ENCODE results near the gene FABP7. TPM values are rescaled to one million over a fixed set of nuclear protein-coding genes. Genes with fewer than 3 reads are reported as not detected.

The FABP7 gene
- total RNA-seq, 1 experiment from 2014 or later, result 1.7 TPM

DNA sequence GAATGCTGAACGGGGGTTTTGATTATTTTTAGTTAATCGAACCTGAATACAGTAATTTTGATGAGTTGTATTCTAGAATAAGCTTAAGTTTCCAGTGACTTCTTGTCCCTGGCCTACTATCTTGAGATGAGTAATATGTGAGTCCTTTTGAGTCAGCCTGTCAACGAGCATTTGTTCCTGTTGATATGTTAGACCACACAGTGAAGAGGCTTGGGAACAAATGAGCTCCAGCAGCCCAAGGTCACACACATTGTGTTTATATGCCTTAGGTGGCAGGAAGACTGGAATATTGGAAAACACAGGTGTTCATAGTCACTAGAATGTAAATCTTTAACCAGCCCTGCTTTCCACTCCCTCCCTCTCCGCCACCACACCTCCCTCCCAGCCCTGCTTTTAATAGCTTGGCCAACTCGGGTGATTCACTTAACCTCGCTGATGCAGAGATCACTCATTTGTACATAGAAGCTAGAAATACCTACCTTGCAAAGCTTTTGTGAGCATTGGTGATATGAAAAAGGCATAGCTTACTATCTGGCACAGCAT, 18.7 kb downstream of the FABP7 start:
- H3K4me1 ChIP-seq, result peaks cover 55% of the 10 kb centered on the region
- no peaks in the 10 kb centered on the region for H3K27me3 ChIP-seq
- no peaks in the 10 kb centered on the region; the same call in 1 of the 2 replicates for H3K9me3 ChIP-seq (replicated peaks)
- peaks cover 4% of the 10 kb centered on the region; the same call in 1 of the 2 replicates for H3K36me3 ChIP-seq
- peak; percentile 65 to 85 for DNase-seq
- peak overlapping the region; percentile 57 for H3K27ac ChIP-seq
- H3K4me3 ChIP-seq, result no peak overlapping the region

DNA sequence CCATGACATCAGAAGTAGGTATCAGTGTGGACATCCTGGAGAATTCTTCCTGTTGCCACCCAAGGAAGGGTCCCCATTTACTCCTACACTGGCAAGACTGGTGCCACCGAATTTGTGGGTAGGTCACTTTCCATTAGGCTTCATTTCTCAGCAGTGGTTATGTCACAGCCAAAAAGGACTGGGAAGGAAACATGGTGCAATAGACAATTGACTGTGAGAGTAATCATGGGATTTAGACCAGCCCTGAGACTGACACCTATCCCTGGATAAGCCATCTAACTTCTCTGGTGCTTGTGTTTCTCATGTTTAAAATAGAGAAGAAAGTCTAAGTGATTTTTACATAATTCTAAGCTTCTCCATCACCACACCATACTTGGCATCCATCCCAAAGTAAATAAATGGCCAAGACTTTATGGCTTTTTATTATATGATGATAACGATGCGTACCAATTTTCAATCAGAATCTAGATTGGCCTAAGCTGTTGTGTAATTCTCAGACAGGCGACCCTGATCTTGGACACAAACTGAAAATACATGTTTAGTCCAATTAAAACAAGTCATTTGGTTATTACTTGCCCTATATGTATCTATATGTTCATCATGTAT, 19.7 kb downstream of the FABP7 start:
- Histone ChIP-seq H3K27me3 (no peaks in the 10 kb centered on the region), H3K36me3 (peaks cover 4% of the 10 kb centered on the region; the same call in 1 of the 2 replicates)
- no peak for DNase-seq

DNA sequence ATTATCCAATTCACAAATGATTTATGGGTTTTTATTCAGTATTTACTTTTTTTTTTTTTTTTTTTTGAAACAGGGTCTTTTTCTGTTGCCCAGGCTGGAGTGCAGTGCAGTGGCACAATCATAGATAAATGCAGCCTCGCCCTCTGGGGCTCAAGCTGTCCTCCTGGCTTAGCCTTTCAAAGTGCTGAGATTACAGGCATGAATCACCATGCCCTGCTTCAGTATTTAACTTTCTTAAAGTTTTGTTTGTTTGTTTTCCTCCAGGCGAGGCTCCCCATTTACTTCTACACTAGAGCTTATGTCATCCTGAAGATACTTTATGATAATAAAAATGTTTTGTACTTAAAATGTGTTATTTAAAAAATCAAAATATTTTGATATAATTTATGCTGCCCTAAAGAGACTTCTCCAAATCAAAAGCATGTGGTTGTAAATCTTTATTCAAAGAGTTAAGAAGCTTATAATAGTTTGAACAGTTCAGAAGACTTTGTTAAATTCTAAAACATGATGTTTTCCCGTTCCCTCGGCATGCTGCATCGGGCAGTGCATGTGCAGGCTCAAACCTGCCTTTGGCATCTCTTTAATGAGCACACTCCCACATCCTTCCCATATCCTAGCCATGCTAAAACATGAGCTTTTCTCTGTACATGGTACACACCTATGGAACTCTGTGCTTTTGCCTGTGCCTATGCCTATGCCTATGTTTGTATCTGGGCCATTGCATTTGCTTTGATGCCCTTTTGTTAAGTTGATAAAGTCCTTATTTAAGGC, 20.6 kb downstream of the FABP7 start:
- Histone ChIP-seq H3K27ac (peak overlapping the region; percentile 39), H3K4me1 (peaks cover 60% of the 10 kb centered on the region), H3K9me3 (replicated peaks) (no peaks in the 10 kb centered on the region; the same call in 1 of the 2 replicates), H3K36me3 (peaks cover 11% of the 10 kb centered on the region), H3K4me3 (no peak overlapping the region), H3K27me3 (no peaks in the 10 kb centered on the region)
- DNase-seq, result peak in 1 of 2 experiments; percentile 29

More for the DNA sequence above, 19.7 kb downstream of the FABP7 start:
- Histone ChIP-seq H3K9me3 (replicated peaks) (no peaks in the 10 kb centered on the region; the same call in 1 of the 2 replicates), H3K4me3 (no peak overlapping the region), H3K27ac (peak overlapping the region; percentile 57; the same call in 1 of the 2 replicates), H3K4me1 (peaks cover 60% of the 10 kb centered on the region)

DNA sequence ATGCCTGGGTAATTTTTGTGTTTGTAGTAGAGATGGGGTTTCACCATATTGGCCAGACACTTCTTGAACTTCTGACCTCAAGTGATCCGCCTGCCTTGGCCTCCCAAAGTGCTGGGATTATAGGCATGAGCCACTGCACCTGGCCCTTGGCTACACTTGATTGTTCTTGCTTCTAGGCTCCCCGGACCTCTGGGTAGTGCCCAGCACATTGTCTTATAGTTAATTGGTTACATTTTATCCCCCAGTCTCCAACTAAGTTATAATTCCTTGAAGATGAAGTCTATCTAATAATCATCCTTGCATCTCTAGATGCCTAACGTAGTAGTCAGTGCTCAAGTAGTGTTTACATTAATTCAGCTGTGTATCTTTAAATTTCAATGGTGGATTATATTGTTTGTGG, 21.4 kb downstream of the FABP7 start:
- Histone ChIP-seq H3K9me3 (replicated peaks) (no peaks in the 10 kb centered on the region; the same call in 1 of the 2 replicates), H3K27ac (peak overlapping the region; percentile 39), H3K4me1 (peaks cover 60% of the 10 kb centered on the region), H3K27me3 (no peaks in the 10 kb centered on the region), H3K4me3 (no peak overlapping the region), H3K36me3 (peaks cover 15% of the 10 kb centered on the region)
- DNase-seq, result peak; percentile 40 to 52

DNA sequence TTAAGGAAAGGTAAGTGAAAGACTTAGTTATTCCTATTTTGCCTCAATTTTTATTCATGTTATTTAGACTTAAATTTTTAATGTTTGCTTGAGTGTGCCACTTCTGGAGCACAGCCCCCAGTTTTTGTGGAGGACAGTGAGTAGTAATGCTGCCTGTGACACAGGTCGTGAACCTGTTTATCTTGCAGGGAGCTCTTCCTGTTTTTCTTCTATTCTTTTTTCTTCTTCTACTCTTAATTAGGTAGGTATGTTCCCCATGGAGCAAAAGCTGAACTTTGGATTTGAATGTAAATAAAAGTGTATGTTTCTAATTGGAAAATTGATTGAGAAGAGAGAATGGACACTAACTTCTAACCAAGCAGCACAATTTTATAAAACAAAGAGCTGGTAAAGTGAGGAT, 21.9 kb downstream of the FABP7 start:
- DNase-seq, result no peak
- peaks cover 20% of the 10 kb centered on the region for H3K36me3 ChIP-seq
- no peaks in the 10 kb centered on the region for H3K27me3 ChIP-seq
- H3K9me3 ChIP-seq (replicated peaks), result no peaks in the 10 kb centered on the region
- H3K4me1 ChIP-seq, result peaks cover 60% of the 10 kb centered on the region
- H3K27ac ChIP-seq, result peak overlapping the region; percentile 39
- no peak overlapping the region for H3K4me3 ChIP-seq

DNA sequence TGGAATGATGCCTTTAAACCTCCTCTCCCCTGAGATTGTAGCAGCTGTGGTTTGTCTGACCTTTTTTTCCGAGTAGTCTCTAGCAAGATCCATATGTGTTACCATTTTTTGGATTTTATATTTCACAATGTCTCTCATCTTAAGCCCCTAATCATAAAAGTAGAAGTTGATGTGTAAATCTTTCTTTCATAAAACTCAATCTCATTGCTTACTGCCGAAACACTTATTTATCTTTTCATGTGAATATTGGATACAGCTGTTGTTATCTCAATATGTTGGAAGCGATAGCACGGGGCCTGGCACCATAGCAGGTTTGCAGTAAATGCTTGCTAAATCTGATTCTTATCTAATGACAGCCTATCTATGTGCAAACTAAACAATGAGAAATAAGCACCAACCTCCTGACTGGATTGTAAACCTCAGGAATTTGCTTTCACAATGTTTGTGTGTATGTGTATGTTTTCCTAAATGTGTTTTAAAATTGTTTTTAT, 23.7 kb downstream of the FABP7 start:
- peaks cover 31% of the 10 kb centered on the region for H3K36me3 ChIP-seq
- no peak overlapping the region for H3K27ac ChIP-seq
- no peaks in the 10 kb centered on the region for H3K27me3 ChIP-seq
- H3K4me3 ChIP-seq, result no peak overlapping the region
- H3K9me3 ChIP-seq (replicated peaks), result no peaks in the 10 kb centered on the region
- peaks cover 51% of the 10 kb centered on the region for H3K4me1 ChIP-seq
- no peak for DNase-seq

DNA sequence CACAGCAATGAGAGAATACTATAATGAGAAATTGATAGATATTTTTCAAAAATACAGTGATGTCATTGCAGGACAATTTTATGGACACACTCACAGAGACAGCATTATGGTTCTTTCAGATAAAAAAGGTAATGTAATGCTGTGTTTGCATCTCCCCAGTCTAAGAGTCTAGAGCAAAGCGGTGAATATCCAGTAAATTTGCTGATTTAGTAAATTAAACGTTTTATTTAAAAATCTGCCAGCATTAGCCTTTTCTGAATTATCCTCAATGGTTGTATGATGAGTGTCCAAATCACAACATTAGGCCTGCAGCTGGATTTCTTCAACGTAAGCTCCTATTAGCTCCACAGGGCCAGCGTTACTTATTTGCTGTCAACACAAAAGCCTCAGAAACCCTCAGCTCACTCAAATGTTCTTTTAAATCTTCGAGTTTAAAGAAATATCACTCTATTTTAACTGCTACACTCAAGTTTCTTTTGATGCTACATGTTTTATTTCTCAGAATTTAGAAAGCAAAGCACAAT, 25.5 kb downstream of the FABP7 start:
- H3K27ac ChIP-seq, result no peak overlapping the region

DNA sequence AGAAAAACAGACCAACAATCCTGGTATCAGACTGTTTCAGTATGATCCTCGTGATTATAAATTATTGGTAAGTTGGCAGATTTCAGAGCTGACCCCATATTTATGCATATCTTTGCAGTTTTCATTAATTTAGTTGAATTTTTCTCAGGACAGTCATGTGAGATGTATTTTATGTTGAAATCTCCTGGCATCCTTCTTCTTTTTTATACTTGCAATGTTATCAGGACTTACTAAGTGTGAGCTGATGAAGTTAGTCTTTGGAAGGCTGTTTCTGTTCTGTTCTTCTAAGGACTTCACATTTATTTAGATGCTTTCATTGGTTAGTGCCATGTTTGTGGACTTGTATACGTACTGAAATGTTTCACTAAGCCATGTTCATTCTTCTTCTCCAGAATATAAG, 26.8 kb downstream of the FABP7 start:
- Histone ChIP-seq H3K4me3 (no peak overlapping the region), H3K27me3 (no peaks in the 10 kb centered on the region), H3K9me3 (replicated peaks) (no peaks in the 10 kb centered on the region), H3K36me3 (peaks cover 32% of the 10 kb centered on the region), H3K27ac (no peak overlapping the region), H3K4me1 (peaks cover 23% of the 10 kb centered on the region)
- no peak for DNase-seq

More for the DNA sequence above, 25.5 kb downstream of the FABP7 start:
- no peak overlapping the region for H3K4me3 ChIP-seq
- peaks cover 32% of the 10 kb centered on the region for H3K36me3 ChIP-seq
- H3K27me3 ChIP-seq, result no peaks in the 10 kb centered on the region
- H3K9me3 ChIP-seq (replicated peaks), result no peaks in the 10 kb centered on the region
- no peak for DNase-seq
- H3K4me1 ChIP-seq, result peaks cover 36% of the 10 kb centered on the region

DNA sequence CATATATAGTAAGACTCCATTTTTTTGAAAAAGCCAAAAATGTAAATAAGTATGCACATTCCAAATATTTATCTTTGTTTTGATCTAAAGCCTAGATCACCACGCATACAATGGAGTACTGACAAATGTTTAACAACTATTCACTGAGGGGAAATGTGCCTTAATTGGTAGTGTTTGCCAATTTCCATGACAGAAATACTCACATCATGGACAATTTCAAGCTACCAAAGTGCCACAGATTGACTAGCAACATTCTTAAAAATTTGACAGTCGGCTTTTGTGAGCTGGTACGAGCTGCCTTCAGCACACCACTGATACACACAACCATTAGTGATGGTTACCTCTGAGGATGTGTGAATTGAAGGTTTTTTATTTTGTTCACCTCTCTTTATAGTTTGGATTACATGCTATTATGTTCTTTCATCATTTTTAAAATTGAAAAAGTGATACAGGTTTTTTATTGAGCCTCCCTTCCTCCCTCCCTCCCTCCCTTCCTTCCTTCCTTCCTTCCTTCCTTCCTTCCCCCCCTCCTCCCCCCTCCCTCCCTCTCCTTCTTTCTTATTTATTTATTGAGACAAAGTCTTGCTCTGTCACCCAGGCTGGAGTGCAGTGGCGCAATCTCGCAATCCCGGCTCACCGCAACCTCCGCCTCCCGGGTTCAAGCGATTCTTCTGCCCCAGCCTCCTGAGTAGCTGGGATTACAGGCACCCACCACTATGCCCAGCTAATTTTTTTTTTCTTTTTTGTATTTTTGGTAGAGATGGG, 28.8 kb downstream of the FABP7 start:
- H3K27ac ChIP-seq, result no peak overlapping the region
- no peak overlapping the region for H3K4me3 ChIP-seq
- DNase-seq, result no peak
- no peaks in the 10 kb centered on the region for H3K9me3 ChIP-seq (replicated peaks)
- H3K36me3 ChIP-seq, result peaks cover 32% of the 10 kb centered on the region
- H3K27me3 ChIP-seq, result no peaks in the 10 kb centered on the region
- peaks cover 7% of the 10 kb centered on the region for H3K4me1 ChIP-seq

DNA sequence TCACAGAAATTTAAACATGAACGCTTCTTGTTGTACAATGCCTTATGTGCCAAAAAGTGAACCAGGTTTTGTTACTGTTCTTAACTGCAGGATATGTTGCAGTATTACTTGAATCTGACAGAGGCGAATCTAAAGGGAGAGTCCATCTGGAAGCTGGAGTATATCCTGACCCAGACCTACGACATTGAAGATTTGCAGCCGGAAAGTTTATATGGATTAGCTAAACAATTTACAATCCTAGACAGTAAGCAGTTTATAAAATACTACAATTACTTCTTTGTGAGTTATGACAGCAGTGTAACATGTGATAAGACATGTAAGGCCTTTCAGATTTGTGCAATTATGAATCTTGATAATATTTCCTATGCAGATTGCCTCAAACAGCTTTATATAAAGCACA, 29.5 kb downstream of the FABP7 start:
- Histone ChIP-seq H3K4me1 (peaks cover 3% of the 10 kb centered on the region), H3K9me3 (replicated peaks) (no peaks in the 10 kb centered on the region), H3K27ac (no peak overlapping the region), H3K36me3 (peaks cover 32% of the 10 kb centered on the region), H3K27me3 (no peaks in the 10 kb centered on the region), H3K4me3 (no peak overlapping the region)
- DNase-seq, result no peak

DNA sequence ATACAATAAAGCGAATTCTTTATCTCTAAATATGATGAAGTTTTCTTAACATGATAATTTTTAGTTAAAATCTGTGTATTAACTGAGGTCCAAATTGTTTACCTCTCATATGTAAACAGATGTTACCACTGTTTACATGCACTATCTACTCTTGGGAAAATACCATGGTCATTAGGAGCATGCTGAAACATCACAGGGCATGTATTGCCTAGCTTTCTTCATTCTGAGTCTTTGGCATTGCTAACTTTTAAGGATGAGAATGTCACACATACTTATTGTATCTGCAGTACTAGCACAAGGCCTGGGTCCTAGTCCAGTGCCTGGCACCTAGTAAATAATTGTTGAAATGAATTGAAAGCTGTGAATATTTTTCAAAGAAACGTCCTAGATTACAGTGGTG, 30.2 kb downstream of the FABP7 start:
- no peak for DNase-seq
- H3K36me3 ChIP-seq, result peaks cover 30% of the 10 kb centered on the region
- H3K27me3 ChIP-seq, result no peaks in the 10 kb centered on the region
- no peak overlapping the region for H3K4me3 ChIP-seq
- no peaks in the 10 kb centered on the region for H3K9me3 ChIP-seq (replicated peaks)
- H3K4me1 ChIP-seq, result peaks cover 3% of the 10 kb centered on the region
- H3K27ac ChIP-seq, result no peak overlapping the region

DNA sequence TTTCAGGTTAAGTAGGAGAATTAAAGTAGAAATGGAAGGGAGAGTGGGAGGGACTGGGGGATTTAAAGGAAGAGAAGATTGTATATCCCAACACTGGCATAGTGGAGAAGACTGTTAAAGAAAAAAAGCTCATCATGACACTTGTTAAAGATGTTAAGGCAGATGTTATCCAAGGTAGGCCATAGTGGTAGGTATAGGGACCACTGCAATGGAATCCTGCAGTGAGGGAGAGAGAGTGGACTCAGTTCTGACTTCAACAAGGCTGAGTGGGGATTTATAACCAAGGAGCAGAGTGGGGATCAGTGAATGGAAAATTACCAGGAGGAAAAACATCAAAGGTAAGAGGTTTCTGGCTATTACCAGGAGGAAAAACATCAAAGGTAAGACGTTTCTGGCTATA, 30.7 kb downstream of the FABP7 start:
- no peak for DNase-seq
- H3K4me3 ChIP-seq, result no peak overlapping the region
- peaks cover 3% of the 10 kb centered on the region for H3K4me1 ChIP-seq
- H3K27ac ChIP-seq, result no peak overlapping the region
- H3K9me3 ChIP-seq (replicated peaks), result no peaks in the 10 kb centered on the region
- H3K36me3 ChIP-seq, result peaks cover 25% of the 10 kb centered on the region; the same call in 1 of the 2 replicates
- H3K27me3 ChIP-seq, result no peaks in the 10 kb centered on the region

DNA sequence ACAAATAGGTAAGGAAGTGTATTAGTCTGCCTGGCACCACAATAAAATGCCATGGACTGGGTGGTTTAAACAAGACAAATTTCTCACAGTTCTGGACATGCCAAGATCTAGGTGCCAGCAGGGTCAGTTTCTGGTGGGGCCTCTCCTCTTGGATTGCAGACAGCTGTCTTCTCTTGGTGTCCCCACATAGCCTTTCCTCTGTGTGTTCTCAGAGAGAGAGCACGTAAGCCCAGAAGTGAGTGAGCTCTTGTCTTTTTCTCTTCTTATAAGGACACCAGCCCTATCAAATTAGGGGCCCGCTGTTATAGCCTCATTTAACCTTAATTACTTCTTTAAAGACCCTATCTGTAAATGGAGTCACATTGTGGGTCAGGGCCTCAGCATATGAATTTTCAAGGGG, 37.8 kb downstream of the FABP7 start:
- Histone ChIP-seq H3K4me1 (no peaks in the 10 kb centered on the region), H3K27ac (no peak overlapping the region), H3K36me3 (no peaks in the 10 kb centered on the region), H3K9me3 (replicated peaks) (no peaks in the 10 kb centered on the region), H3K27me3 (no peaks in the 10 kb centered on the region), H3K4me3 (no peak overlapping the region)
- peak in 1 of 2 experiments; percentile 28 for DNase-seq

DNA sequence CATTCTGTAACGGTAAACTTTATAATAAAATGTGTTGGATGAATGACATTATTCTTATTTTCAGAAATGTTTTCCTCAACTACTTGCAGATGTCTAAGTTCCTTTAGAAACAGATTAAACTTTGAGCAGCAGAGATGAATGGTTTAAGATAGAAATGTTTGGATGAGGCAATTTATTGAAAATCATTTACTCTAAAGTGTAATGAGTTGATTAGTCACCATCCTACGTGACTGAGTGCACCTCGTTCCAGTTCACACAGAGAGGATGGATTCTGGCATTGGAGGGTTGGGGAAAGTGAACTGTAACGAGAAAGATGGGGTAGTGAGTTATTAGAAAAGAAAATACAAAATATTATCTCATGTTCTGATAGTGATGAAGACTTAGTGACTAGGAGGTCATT, 38.2 kb downstream of the FABP7 start:
- H3K4me1 ChIP-seq, result no peaks in the 10 kb centered on the region
- no peak overlapping the region for H3K27ac ChIP-seq
- DNase-seq, result no peak
- H3K27me3 ChIP-seq, result no peaks in the 10 kb centered on the region
- no peaks in the 10 kb centered on the region for H3K9me3 ChIP-seq (replicated peaks)
- no peaks in the 10 kb centered on the region for H3K36me3 ChIP-seq
- H3K4me3 ChIP-seq, result no peak overlapping the region

Measured in SJCRH30 (cell line).